ENCODE results near the gene FZD8. TPM values are rescaled to one million over a fixed set of nuclear protein-coding genes. Genes with fewer than 3 reads are reported as not detected.

FZD8 gene
- polyA plus RNA-seq, 1 donor (not counting 4 experiments of a cell fraction or from before 2014, with no cell fraction given): 1.5 TPM

DNA sequence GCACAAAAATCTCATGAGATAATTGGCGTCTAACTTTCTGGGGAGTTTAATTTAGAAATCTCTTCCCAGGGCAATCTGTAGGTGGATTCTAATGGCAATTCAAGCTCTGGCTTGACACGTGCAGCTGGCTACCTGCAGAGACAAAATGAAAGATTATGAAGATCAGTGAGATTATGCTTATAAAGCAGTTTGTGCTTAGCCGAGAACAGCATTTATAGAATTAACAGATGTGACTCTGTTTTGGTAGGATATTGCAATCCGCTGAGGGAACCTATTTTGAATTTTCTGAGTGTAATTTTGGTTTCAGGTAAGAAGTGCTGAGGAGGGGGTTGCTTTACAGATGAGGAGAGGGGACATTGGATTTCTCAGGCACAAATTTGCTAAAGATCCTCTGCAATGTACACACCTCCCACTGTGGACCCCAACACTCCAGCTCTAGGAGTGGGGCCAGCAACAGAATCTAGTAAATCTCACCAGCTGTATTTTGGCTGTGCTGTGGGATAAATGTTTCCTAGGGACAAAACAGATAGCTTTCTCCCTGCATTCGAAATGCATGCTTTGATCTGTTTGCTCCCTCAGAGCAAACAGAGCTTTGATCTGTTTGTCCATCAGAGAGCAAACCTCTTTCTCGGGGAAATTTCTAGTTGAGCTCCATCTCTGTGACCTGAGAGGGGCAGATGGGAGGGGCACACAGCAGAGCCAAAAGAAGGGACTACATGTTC, 29.6 kb downstream of the FZD8 start:
- Histone ChIP-seq H3K36me3 (ENCODE audit: control insufficient read depth in 2 of 2, extremely low read depth in 1 of 2, insufficient read depth in 2 of 2, low read length in 2 of 2) (no peaks in the 10 kb centered on the region), H2AFZ (ENCODE audit: control insufficient read depth, low read length) (no peak overlapping the region), H3K9me3 (ENCODE audit: control insufficient read depth, low read depth, low read length) (no peaks in the 10 kb centered on the region), H3K4me3 (ENCODE audit: control insufficient read depth in 2 of 3, extremely low read depth in 1 of 3, insufficient read depth in 2 of 3, low read depth in 1 of 3, low read length in 3 of 3) (no peak overlapping the region), H3K27me3 (ENCODE audit: control insufficient read depth, extremely low read depth, insufficient read depth, low read length) (peaks cover 25% of the 10 kb centered on the region), H3K79me2 (ENCODE audit: control insufficient read depth, insufficient read depth, low read length) (no peaks in the 10 kb centered on the region), H3K4me2 (ENCODE audit: control insufficient read depth, extremely low read depth, insufficient read depth, low read depth, low read length) (no peak overlapping the region), H3K27ac (ENCODE audit: control insufficient read depth, insufficient read depth, low read length) (no peak overlapping the region), H4K20me1 (ENCODE audit: control insufficient read depth, extremely low read depth, insufficient read depth, low read length) (no peaks in the 10 kb centered on the region), H3K9me1 (ENCODE audit: control insufficient read depth, extremely low read depth, insufficient read depth, low read length) (no peaks in the 10 kb centered on the region), H3K9ac (ENCODE audit: control insufficient read depth, extremely low read depth, insufficient read depth, low read length) (no peak overlapping the region), H3K4me1 (ENCODE audit: control insufficient read depth, extremely low read depth, insufficient read depth, low read length) (no peaks in the 10 kb centered on the region)
- dilution Hi-C loops (cut with MboI; ENCODE audit: extremely low pct_ligation_motif_present, low sequenced_read_pairs): no loop called here
- FAIRE-seq: no peak
- no peak for TF ChIP-seq CTCF (optimal IDR thresholded peaks at IDR 0.05 in 1 of 3, IDR thresholded peaks at IDR 0.05 in 1 of 3, conservative IDR thresholded peaks at IDR 0.05 in 1 of 3; ENCODE audit: extremely low read depth in 1 of 3, insufficient read depth in 2 of 3, low read length in 3 of 3)
- TF ChIP-seq EZH2 (IDR thresholded peaks at IDR 0.05; ENCODE audit: low read length): no peak
- no peak for DNase-seq (ENCODE audit: low read depth, low spot score)

- dilution Hi-C loops (cut with MboI; ENCODE audit: extremely low pct_ligation_motif_present, low sequenced_read_pairs): no loop called here
- Histone ChIP-seq H3K27me3 (ENCODE audit: control insufficient read depth, extremely low read depth, insufficient read depth, low read length) (peaks cover 30% of the 10 kb centered on the region), H3K4me2 (ENCODE audit: control insufficient read depth, extremely low read depth, insufficient read depth, low read depth, low read length) (no peak overlapping the region), H3K9me3 (ENCODE audit: control insufficient read depth, low read depth, low read length) (no peaks in the 10 kb centered on the region), H4K20me1 (ENCODE audit: control insufficient read depth, extremely low read depth, insufficient read depth, low read length) (no peaks in the 10 kb centered on the region), H3K36me3 (ENCODE audit: control insufficient read depth in 2 of 2, extremely low read depth in 1 of 2, insufficient read depth in 2 of 2, low read length in 2 of 2) (no peaks in the 10 kb centered on the region), H3K9ac (ENCODE audit: control insufficient read depth, extremely low read depth, insufficient read depth, low read length) (no peak overlapping the region), H3K27ac (ENCODE audit: control insufficient read depth, insufficient read depth, low read length) (no peak overlapping the region), H3K4me3 (ENCODE audit: control insufficient read depth in 2 of 3, extremely low read depth in 1 of 3, insufficient read depth in 2 of 3, low read depth in 1 of 3, low read length in 3 of 3) (no peak overlapping the region), H3K79me2 (ENCODE audit: control insufficient read depth, insufficient read depth, low read length) (no peaks in the 10 kb centered on the region), H3K9me1 (ENCODE audit: control insufficient read depth, extremely low read depth, insufficient read depth, low read length) (no peaks in the 10 kb centered on the region), H3K4me1 (ENCODE audit: control insufficient read depth, extremely low read depth, insufficient read depth, low read length) (no peaks in the 10 kb centered on the region), H2AFZ (ENCODE audit: control insufficient read depth, low read length) (no peak overlapping the region)
- no peak for TF ChIP-seq CTCF (optimal IDR thresholded peaks at IDR 0.05 in 1 of 3, IDR thresholded peaks at IDR 0.05 in 1 of 3, conservative IDR thresholded peaks at IDR 0.05 in 1 of 3; ENCODE audit: extremely low read depth in 1 of 3, insufficient read depth in 2 of 3, low read length in 3 of 3)
- TF ChIP-seq EZH2 (IDR thresholded peaks at IDR 0.05; ENCODE audit: low read length): no peak
- DNase-seq (ENCODE audit: low read depth, low spot score) (no peak), FAIRE-seq (no peak)
These were observed 30.3 kb downstream of the FZD8 start for GRCh38 chr10:35611750-35612149.

All from keratinocyte (primary cell).